Stimulated activated CD8-positive, alpha-beta memory T cell treated with anti-CD3 and anti-CD28 coated beads, Interleukin-12 subunit alpha, Interleukin-12 subunit beta, amount 100 ng/mL, for 24 hours (primary cell): ENCODE results near the gene CIDEB.

Experiments
- DNase-seq: peaks from one replicate; pipeline ENCODE4 v3.0.0-alpha.2; 2020; ENCODE audit errors: extremely low read depth

CIDEB gene

DNA sequence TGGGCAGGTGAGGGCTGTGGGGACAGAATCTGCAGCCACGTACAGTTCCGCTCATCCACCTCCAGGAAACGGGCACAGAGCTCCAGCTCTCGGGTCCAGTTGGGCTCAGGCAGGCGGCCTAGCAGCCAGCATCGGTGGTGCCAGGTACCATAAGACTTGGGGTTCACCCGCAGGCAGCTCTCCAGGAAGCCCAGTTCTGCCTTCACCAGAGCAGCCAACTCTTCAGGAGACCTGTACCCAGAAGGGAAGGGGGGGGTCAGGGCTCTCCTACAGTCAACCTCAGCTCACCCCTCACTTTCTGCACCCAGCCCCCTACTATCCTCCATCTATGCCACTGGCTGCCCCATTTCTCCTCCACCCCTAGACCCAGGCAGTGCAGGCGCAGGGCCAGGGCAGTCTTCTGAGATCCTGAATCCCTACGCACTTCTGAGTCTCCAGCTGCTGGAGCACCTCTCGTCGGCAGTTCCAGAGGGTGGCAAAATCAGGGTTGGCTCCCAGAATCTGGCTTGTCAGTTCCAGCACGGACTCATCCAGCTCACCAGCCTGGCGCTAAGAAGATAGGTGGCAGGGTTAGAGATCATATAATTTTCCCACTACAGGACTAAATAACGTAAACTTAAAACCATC lies 37.8 kb downstream of the CIDEB start:
- no peak for DNase-seq

DNA sequence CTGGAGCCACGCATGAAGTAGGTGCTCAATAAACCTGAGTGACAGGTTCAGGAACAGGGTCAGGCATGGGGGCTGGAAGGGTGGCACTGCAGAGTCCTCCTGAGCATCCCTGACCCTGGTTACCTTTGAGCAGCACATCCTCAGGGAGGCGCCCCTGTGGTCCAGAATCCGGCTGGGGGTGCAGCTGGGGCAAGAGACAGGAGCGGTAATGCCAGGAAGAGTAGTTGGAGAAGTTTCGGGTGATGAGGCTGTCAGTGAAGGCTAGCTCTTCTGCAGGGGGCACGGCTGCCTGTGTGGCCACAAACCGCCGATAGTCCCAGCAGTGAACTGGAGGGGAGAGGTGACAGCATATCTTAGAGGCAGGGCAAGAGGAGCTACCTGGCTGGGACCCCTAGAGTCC lies 38.4 kb downstream of the CIDEB start:
- DNase-seq: no peak

- no peak for DNase-seq
Measured at GRCh38 chr14:24268225-24268624, 39.6 kb downstream of the CIDEB start.

DNA sequence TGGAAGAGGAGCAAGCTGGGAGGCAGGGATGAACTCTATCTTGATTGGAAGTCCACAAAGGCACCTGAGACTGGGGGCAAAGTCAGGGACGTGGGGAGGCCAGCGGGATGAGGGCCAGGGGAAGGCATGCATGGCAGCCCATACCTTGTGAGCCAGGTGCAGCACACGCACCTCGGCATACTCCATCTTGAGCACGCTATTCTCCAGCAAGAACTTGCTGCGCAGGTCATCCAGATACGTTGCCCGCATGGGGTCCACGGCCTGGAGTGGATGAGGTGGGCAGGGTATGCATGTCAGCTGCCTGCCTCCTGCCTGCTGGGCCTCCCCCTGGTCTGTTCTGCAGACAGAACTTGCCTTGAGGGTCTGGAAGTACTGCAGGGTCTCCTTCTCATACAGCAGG lies 40.3 kb downstream of the CIDEB start:
- DNase-seq: no peak

- no peak for DNase-seq
Measured at GRCh38 chr14:24266344-24267244, 41.2 kb downstream of the CIDEB start.

DNA sequence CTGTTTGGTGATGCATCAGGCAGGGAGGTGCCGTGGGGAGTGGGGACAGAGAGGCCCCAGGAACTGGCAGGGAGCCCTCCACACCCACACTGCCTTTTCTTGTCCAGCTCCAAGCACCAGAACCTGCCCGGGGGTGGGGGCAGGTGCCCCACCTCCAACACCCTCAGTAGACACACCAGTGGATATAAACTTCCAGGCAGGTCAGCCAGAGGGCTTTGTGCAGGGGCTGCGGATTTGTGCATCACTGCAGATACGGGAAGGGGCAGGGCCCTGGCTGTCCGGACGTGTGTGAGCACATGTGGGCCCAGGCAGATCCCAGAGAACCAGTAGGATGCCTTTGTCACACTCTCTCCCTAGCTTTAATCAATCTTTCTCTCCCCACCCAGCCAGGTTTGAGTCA lies 43.5 kb downstream of the CIDEB start:
- DNase-seq: no peak

DNA sequence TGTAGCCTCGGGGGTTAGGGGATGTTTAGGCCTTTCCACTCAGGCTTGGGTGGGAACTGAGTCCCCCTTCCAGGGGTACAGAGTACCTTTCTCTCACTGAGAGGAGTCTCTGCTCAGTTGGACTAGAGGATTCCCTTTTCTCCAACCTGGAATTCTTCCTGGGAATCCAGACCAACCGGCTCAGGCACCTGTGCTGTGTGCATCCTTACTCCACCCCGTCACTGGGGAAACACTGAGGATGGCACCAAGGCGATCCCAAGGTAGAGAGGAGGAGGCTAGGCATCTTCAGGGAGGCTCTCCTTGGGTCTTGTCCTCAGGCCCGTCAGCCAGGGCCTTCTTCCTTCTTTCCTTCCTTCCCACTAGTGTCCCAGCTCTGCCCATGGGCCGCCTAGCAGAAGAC lies 43.9 kb downstream of the CIDEB start:
- no peak for DNase-seq

DNA sequence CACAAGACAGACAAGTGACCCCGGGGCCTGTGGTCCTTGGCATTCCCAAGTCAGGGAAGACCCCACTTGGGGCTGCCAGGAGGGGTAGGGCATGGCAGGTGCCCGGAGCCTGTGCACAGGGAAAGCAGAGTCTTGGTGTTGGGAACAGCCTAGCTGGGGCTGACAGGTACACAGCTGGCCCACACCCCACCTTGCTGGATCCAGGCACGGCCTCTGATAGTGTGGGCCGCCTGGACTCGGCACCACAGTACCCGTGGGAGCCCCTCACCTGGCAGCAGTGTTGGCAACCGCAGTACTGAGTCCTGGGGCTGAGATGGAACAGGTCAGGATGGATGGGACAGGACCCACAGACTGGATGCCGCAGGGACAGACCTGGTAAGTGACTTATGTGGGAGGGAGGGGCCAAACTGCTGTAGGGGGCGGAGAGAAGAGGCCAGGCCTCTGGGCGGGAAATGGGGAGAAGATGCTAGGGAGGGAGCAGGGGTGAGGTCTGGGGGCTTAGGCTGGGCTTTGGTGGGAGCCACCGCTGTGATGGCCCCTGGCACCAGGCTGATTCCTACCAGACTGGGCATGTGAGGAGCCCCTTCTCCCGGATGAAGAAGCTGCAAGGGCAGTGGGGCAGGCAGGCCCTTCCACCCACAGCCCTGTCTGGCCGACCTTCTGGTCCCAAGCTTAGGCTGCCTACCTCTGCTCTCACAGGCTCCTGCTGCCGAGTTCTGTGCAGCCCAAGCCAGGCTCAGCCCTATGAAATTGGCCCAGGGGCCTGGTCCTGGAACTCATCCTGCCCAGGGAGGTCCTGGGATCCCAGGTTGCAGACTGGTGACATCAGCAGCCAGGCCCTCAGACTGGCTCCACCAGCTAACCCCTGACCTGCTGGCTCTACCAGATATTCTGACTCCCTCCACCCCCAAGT lies 44.7 kb downstream of the CIDEB start, which contains the start of gene TGM1:
Gene TGM1, minus strand, starts transcription at position 357 of the 913 bp plus-strand sequence. CDS start 825 bp downstream, outside the sequence.
- DNase-seq: no peak

DNA sequence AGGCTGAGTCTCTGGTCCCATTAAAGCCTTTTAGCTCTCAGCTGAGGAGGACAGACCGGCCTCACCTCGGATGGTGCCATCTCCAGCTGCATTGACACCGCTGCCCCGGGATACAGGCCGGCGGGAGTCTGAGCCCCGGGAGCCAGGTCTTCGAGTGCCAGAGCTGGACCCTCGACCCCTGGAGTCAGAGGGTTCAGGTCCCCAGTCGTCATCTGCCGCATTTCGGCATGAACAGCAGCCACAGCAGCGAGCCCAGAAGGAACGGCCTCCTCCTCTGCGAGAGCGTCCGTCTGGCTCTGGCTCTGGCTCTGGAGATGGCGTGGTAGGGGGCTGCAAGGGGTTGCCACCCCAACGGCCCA lies 45.8 kb downstream of the CIDEB start:
- no peak for DNase-seq

DNA sequence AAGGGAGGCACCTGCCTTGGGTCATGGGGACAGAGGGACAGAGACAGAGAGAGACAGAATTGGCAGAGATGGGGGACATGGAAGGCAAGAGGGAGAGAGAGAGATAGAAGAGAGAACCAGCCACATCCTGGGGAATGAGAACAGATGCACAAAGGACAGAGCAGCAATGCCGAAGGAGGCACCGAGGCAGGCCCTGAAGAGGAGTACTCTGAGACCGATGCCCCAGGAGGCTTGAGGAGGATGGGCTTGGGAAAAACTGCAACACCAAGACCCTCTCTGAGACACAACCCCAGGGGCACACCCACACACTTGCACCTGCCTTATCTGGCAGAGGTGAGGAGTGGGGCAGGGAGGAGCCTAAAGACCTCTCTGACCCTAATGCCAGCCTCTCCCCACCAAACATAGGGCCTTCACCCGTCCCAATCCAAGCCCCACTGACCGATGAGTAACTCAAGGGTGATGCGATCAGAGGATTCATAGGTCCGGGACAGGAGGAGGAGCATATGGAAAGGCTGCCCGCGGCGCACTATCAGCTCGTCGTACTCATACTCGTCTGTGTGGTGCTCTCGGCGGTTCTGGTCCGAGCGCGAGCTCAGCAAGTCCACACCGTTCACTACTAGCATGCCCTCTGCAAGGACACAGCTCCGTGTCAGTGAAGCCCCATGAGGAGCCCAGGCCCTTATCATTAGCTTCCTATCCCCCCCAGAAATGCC lies 46.4 kb downstream of the CIDEB start:
- DNase-seq: no peak

DNA sequence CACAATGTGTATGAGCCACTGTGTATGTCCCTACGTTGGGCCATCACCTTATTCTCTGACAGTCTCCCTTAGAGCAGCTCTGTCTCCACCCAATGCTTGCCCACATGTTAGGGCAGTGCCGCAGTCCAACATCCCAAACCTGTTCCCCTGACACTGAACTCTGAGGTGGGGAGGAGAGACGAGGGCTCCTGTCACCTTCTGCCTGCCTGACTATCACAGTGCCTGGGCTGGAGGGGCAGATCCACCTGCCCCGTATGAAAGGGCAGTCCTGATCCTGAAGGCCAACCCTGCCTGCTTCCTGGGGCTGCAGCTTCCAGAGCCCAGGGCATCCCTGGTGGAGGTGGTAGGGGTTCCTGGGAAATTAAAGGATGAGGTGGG lies 47.0 kb downstream of the CIDEB start:
- DNase-seq: no peak

- no peak for DNase-seq
Measured at GRCh38 chr14:24260026-24260779, 47.6 kb downstream of the CIDEB start.

GRCh38 chr14:24259282-24260025 lies 48.3 kb downstream of the CIDEB start:
- DNase-seq: no peak

GRCh38 chr14:24258548-24259265 lies 49.1 kb downstream of the CIDEB start:
- DNase-seq: no peak

GRCh38 chr14:24258119-24258518 lies 49.7 kb downstream of the CIDEB start:
- no peak for DNase-seq

DNA sequence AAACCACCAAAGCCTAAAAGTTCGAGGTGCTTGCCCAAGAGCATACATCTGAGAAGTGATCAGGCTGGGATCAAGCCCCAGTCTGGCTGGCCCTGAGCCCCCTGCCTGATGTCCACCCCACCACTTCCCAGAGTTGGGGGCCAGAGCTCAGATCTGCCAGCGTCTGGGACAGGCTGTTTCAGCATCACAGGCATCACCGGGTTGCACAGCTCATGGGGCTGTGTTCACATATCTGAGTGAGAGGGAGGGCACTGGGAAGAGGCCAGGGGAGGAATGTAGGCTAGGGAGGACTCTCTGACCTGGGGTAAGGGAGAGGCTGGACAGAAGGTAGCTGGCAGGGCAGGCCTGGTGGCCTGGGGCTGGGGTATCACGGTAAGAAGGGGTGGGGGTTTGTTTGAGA lies 50.8 kb downstream of the CIDEB start:
- DNase-seq: no peak

DNA sequence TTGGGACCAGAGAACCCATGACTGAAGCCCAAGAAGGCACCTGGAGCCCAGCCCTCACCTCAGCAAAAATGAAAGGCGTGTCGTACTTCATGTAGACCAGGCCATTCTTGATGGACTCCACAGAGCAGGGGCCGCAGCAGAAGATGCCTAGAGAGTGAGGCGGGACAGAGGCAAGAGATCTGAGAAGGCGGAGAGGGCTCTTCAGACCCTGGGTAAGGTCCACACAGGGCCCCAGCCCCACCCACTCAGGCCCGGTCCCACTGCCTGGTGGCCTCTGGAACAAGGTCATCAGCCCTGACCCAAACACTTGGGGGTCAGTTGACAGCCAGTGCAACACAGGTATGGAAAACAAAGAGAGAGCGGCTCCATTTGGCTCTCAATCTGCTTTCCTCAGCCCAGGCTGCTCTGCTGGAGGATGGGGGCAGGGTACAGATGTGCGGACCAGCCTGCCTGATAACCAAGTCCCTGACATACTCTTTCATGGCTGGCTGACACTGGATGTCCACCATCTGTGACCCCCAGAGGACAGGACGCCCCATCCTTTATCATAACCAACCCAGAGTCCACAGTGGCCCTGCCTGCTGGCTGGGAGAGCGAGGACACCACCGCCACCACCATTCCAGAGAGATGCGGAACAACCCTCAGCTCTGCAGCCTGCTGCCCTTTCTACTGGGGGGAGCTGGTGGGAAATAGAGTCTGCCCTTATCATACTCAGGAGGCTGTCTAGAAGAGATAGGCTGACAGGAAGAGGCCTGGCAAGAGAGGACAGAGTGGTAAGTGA lies 51.7 kb downstream of the CIDEB start:
- DNase-seq: no peak

GRCh38 chr14:24255438-24255837 lies 52.3 kb downstream of the CIDEB start:
- no peak for DNase-seq
